Liver (tissue), 3 donors: ENCODE measurements around the gene SHFL.

Source experiments
- ATF3 ChIP-seq: IDR thresholded peaks from 2 replicates; pipeline ENCODE4 v1.6.1; 2016; ENCODE audit warnings: antibody characterized with exemption
- EGR1 ChIP-seq, 2 donors: IDR thresholded peaks; 2 replicates each; pipeline ENCODE4 v1.6.1; 2016 to 2018; ENCODE audit warnings: antibody characterized with exemption in 2 of 2, low read depth in 2 of 2
- GABPA ChIP-seq, 2 donors: IDR thresholded peaks in 1 of 2; conservative IDR thresholded peaks in 1 of 2; 2 replicates each; pipeline ENCODE4 v1.6.1; 2016; ENCODE audit warnings: antibody characterized with exemption in 2 of 2, mild to moderate bottlenecking in 1 of 2, moderate library complexity in 1 of 2
- HNF4A ChIP-seq, 2 donors: conservative IDR thresholded peaks; 2 replicates each; pipeline ENCODE4 v1.6.1; 2016; ENCODE audit warnings: antibody characterized with exemption in 2 of 2, mild to moderate bottlenecking in 2 of 2
- HNF4G ChIP-seq: IDR thresholded peaks from 2 replicates; pipeline ENCODE4 v1.6.1; 2016; ENCODE audit warnings: antibody characterized with exemption
- RAD21 ChIP-seq, 2 donors: IDR thresholded peaks; 2 replicates each; pipeline ENCODE4 v1.6.1; 2016; ENCODE audit warnings: antibody characterized with exemption in 2 of 2, mild to moderate bottlenecking in 2 of 2
- RXRA ChIP-seq, 2 donors: IDR thresholded peaks; 2 replicates each; pipeline ENCODE4 v1.6.1; 2017 to 2018; ENCODE audit warnings: antibody characterized with exemption in 2 of 2, mild to moderate bottlenecking in 1 of 2
- SP1 ChIP-seq: IDR thresholded peaks from 2 replicates; pipeline ENCODE4 v1.6.1; 2018; ENCODE audit warnings: antibody characterized with exemption, mild to moderate bottlenecking
- TAF1 ChIP-seq: conservative IDR thresholded peaks from 2 replicates; pipeline ENCODE4 v1.6.1; 2016; ENCODE audit warnings: antibody characterized with exemption, mild to moderate bottlenecking
- YY1 ChIP-seq: IDR thresholded peaks from 2 replicates; pipeline ENCODE4 v1.6.1; 2016; ENCODE audit warnings: antibody characterized with exemption, mild to moderate bottlenecking
- TF ChIP-seq, protein P1 (sequence below): IDR thresholded peaks from 2 replicates; pipeline ENCODE4 v1.6.1; 2016; ENCODE audit warnings: antibody characterized with exemption, mild to moderate bottlenecking
- TF ChIP-seq, protein P2 (sequence below): fragments of 150-350 bp; IDR thresholded peaks from 2 replicates; pipeline ENCODE4 v1.5.1; 2017; ENCODE audit warnings: improper control_type of control experiment, low read depth, low read length; ENCODE audit not compliant: missing input control
- donor health status: healthy.
- donor health status: healthy.

DNA sequence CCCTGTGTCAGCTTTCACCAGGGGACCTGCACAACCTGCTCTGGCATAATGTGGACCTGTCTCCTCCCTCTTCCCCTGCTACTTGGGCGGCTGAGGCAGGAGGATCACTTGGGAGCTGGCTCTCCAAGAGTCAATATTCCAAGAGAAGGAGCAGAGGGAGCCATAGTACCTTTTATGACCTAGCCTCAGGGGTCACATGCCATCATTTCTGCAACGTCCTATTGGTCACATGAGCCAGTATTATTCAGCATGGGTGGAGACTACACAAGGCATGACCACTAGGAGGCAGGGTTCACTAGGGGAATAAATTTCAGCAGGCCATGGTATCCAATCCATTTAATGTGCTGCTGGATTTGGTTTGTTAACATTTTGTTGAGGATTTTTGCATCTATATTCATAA, 12.0 kb upstream of the SHFL start:
- TF ChIP-seq, protein P1, sequence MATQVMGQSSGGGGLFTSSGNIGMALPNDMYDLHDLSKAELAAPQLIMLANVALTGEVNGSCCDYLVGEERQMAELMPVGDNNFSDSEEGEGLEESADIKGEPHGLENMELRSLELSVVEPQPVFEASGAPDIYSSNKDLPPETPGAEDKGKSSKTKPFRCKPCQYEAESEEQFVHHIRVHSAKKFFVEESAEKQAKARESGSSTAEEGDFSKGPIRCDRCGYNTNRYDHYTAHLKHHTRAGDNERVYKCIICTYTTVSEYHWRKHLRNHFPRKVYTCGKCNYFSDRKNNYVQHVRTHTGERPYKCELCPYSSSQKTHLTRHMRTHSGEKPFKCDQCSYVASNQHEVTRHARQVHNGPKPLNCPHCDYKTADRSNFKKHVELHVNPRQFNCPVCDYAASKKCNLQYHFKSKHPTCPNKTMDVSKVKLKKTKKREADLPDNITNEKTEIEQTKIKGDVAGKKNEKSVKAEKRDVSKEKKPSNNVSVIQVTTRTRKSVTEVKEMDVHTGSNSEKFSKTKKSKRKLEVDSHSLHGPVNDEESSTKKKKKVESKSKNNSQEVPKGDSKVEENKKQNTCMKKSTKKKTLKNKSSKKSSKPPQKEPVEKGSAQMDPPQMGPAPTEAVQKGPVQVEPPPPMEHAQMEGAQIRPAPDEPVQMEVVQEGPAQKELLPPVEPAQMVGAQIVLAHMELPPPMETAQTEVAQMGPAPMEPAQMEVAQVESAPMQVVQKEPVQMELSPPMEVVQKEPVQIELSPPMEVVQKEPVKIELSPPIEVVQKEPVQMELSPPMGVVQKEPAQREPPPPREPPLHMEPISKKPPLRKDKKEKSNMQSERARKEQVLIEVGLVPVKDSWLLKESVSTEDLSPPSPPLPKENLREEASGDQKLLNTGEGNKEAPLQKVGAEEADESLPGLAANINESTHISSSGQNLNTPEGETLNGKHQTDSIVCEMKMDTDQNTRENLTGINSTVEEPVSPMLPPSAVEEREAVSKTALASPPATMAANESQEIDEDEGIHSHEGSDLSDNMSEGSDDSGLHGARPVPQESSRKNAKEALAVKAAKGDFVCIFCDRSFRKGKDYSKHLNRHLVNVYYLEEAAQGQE = no peak
- TF ChIP-seq GABPA (IDR thresholded peaks at IDR 0.05 in 1 of 2, conservative IDR thresholded peaks at IDR 0.05 in 1 of 2) (no peak), ATF3 (no peak), TAF1 (no peak), RXRA (IDR thresholded peaks at IDR 0.05) (peak; percentile 31 to 36), EGR1 (IDR thresholded peaks at IDR 0.05; ENCODE audit: low read depth in 2 of 2) (no peak), RAD21 (IDR thresholded peaks at IDR 0.05) (peak; percentile 88 to 92), YY1 (no peak), SP1 (no peak), HNF4G (no peak), HNF4A (conservative IDR thresholded peaks at IDR 0.05) (peak in 1 of 2 donors; percentile 4)
- TF ChIP-seq, protein P2, sequence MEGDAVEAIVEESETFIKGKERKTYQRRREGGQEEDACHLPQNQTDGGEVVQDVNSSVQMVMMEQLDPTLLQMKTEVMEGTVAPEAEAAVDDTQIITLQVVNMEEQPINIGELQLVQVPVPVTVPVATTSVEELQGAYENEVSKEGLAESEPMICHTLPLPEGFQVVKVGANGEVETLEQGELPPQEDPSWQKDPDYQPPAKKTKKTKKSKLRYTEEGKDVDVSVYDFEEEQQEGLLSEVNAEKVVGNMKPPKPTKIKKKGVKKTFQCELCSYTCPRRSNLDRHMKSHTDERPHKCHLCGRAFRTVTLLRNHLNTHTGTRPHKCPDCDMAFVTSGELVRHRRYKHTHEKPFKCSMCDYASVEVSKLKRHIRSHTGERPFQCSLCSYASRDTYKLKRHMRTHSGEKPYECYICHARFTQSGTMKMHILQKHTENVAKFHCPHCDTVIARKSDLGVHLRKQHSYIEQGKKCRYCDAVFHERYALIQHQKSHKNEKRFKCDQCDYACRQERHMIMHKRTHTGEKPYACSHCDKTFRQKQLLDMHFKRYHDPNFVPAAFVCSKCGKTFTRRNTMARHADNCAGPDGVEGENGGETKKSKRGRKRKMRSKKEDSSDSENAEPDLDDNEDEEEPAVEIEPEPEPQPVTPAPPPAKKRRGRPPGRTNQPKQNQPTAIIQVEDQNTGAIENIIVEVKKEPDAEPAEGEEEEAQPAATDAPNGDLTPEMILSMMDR = peak; percentile 73
